HepG2 (cell line): ENCODE measurements around the gene SH3BP5. TPM values are rescaled to one million over a fixed set of nuclear protein-coding genes. Genes with fewer than 3 reads are reported as not detected.
A peak's percentile ranks its signal among the peaks of the same experiment; 100 is the strongest.

Experiments
- ATM ChIP-seq: fragments of 450-650 bp; IDR thresholded peaks from 2 replicates; pipeline ENCODE4 v1.7.1; 2017; ENCODE audit warnings: mild to moderate bottlenecking, borderline replicate concordance
- EHMT2 ChIP-seq: fragments of 200-600 bp; sonication (generic); IDR thresholded peaks from 2 replicates; pipeline ENCODE4 v1.7.0; 2017; ENCODE audit warnings: antibody characterized with exemption, low read depth, low read length, borderline replicate concordance
- FOXO1 ChIP-seq: sonication (generic); formaldehyde crosslinking; IDR thresholded peaks from 2 replicates; pipeline ENCODE4 v1.4.0; 2020; ENCODE audit warnings: missing genetic modification reagents
- HMG20A ChIP-seq: IDR thresholded peaks from 2 replicates; pipeline ENCODE4 v1.6.1; 2016; ENCODE audit warnings: borderline replicate concordance
- KLF13 ChIP-seq: sonication (generic); formaldehyde crosslinking; IDR thresholded peaks from 2 replicates; pipeline ENCODE4 v1.4.0; 2020; ENCODE audit warnings: mild to moderate bottlenecking, missing genetic modification reagents
- MEF2D ChIP-seq: sonication (generic); formaldehyde crosslinking; IDR thresholded peaks from 2 replicates; pipeline ENCODE4 v1.5.1; 2020; ENCODE audit warnings: mild to moderate bottlenecking, missing genetic modification reagents
- MEIS2 ChIP-seq: sonication (generic); formaldehyde crosslinking; IDR thresholded peaks from 2 replicates; pipeline ENCODE4 v1.9.0; 2021; ENCODE audit warnings: mild to moderate bottlenecking, missing genetic modification reagents
- NFIC ChIP-seq: IDR thresholded peaks from 2 replicates; pipeline ENCODE4 v1.6.1; 2012; ENCODE audit warnings: mild to moderate bottlenecking, low read length, inconsistent platforms
- NFKBIZ ChIP-seq: IDR thresholded peaks from 2 replicates; pipeline ENCODE4 v1.6.1; 2018; ENCODE audit warnings: missing genetic modification reagents, missing compliant biosample characterization
- NRL ChIP-seq: sonication (generic); formaldehyde crosslinking; IDR thresholded peaks from 2 replicates; pipeline ENCODE4 v1.5.0; 2020; ENCODE audit warnings: missing genetic modification reagents, mild to moderate bottlenecking, moderate library complexity, borderline replicate concordance
- TARDBP ChIP-seq: sonication (generic); formaldehyde crosslinking; IDR thresholded peaks from 2 replicates; pipeline ENCODE4 v1.8.0; 2022; ENCODE audit warnings: mild to moderate bottlenecking, missing genetic modification reagents
- ZNF234 ChIP-seq: sonication (generic); formaldehyde crosslinking; conservative IDR thresholded peaks from 2 replicates; pipeline ENCODE4 v1.5.1; 2020; ENCODE audit warnings: mild to moderate bottlenecking, missing genetic modification reagents
- ZNF253 ChIP-seq: sonication (generic); formaldehyde crosslinking; IDR thresholded peaks from 2 replicates; pipeline ENCODE4 v1.8.0; 2022; ENCODE audit warnings: mild to moderate bottlenecking, missing genetic modification reagents, borderline replicate concordance
- ZNF713 ChIP-seq: sonication (generic); formaldehyde crosslinking; IDR thresholded peaks from 2 replicates; pipeline ENCODE4 v1.4.0; 2020; ENCODE audit warnings: mild to moderate bottlenecking, missing genetic modification reagents
- ZNF781 ChIP-seq: sonication (generic); formaldehyde crosslinking; IDR thresholded peaks from 2 replicates; pipeline ENCODE4 v1.5.1; 2020; ENCODE audit warnings: borderline replicate concordance, mild to moderate bottlenecking, missing genetic modification reagents; ENCODE audit errors: not compliant biosample characterization
- polyA plus RNA-seq, 8 experiments: library from polyadenylated mRNA; depleted of rRNA in 3 of 8; stranded (reverse) in 7 of 8; unstranded in 1 of 8; fragments of >200 nt; fragmentation: Illumina TruSeq in 4 of 8; extraction: Trizol in 4 of 8; gene quantifications; 2 replicates each; pipeline versions ENCODE4 v1.2.1 to v1.2.3, GENCODE V29; 2011 to 2016; ENCODE audit warnings: low read depth in 4 of 8, missing spikeins in 1 of 8, mixed read lengths in 1 of 8; ENCODE audit not compliant: insufficient read depth in 1 of 8
- total RNA-seq, 5 experiments: library from RNA; depleted of rRNA; stranded (reverse); fragments of >200 nt; fragmentation: Illumina TruSeq; extraction: Trizol; gene quantifications; 2 replicates each; pipeline ENCODE4 v1.2.3, GENCODE V29; 2016; ENCODE audit warnings: low read depth in 1 of 5
- TF ChIP-seq, protein P1 (sequence below): sonication (generic); formaldehyde crosslinking; IDR thresholded peaks from 2 replicates; pipeline ENCODE4 v1.5.1; 2020; ENCODE audit warnings: missing genetic modification reagents, mild to moderate bottlenecking, borderline replicate concordance
- TF ChIP-seq, protein P2 (sequence below), 2 experiments: fragments of 450-650 bp in 1 of 2; sonication (generic) in 1 of 2; formaldehyde crosslinking; IDR thresholded peaks; 2 replicates each; pipeline versions ENCODE4 v1.5.0 to v1.8.0; 2020 to 2022; ENCODE audit warnings: mild to moderate bottlenecking in 1 of 2, missing genetic modification reagents in 1 of 2
- TF ChIP-seq, protein P3 (sequence below): sonication (generic); formaldehyde crosslinking; conservative IDR thresholded peaks from 2 replicates; pipeline ENCODE4 v1.4.0; 2020; ENCODE audit warnings: missing genetic modification reagents
- TF ChIP-seq, protein P4 (sequence below): sonication (generic); formaldehyde crosslinking; IDR thresholded peaks from 2 replicates; pipeline ENCODE4 v1.5.0; 2020; ENCODE audit warnings: mild to moderate bottlenecking, missing genetic modification reagents, borderline replicate concordance
- TF ChIP-seq, protein P5 (sequence below): sonication (generic); formaldehyde crosslinking; conservative IDR thresholded peaks from 2 replicates; pipeline ENCODE4 v1.4.0; 2020; ENCODE audit warnings: missing genetic modification reagents

The SH3BP5 gene
- total and polyA plus RNA-seq, 2 of the 13 experiments (the other 11 are each of a cell fraction or from before 2014, with no cell fraction given), result 0.09 to 0.16 TPM

DNA sequence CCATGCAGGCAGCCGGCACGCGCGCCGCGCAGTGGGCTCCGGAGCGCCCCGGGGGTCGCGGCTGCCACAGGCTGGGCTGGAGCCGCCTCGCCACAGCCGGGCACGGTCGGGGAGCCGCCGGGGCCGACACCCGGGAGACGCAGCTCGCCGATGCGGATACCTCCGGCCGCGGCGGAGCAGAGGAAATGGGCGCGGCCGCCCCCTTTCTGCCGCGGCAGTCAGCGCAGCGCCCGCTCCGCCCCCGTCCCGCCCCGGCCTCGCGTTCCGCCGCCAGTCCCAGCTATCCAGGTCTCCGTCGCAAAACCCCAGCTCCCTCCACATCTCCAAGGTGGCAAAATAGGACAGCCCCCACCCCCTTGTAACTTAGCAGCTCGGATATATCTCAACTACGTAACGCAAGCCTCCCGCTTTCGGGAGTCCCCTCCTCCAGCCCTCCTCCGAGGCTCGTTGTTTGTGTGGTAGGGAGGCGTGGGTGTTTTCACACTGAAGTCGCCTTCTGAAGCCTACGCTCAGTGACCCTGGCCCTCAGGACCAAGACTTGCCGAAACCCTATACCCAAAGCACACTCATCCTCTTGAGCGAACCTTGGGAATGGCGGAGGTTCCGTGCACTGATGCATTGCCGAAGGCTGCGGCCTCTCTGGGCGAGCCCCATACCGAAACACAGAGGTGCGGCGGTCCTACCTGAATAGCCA, at the start of gene SH3BP5 (continued):
- TF ChIP-seq, protein P1, sequence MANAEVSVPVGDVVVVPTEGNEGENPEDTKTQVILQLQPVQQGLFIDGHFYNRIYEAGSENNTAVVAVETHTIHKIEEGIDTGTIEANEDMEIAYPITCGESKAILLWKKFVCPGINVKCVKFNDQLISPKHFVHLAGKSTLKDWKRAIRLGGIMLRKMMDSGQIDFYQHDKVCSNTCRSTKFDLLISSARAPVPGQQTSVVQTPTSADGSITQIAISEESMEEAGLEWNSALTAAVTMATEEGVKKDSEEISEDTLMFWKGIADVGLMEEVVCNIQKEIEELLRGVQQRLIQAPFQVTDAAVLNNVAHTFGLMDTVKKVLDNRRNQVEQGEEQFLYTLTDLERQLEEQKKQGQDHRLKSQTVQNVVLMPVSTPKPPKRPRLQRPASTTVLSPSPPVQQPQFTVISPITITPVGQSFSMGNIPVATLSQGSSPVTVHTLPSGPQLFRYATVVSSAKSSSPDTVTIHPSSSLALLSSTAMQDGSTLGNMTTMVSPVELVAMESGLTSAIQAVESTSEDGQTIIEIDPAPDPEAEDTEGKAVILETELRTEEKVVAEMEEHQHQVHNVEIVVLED (CRISPR knock-in tag), result no peak
- no peak for TF ChIP-seq MEF2D (CRISPR knock-in tag)
- no peak for TF ChIP-seq EHMT2
- TF ChIP-seq, protein P2, sequence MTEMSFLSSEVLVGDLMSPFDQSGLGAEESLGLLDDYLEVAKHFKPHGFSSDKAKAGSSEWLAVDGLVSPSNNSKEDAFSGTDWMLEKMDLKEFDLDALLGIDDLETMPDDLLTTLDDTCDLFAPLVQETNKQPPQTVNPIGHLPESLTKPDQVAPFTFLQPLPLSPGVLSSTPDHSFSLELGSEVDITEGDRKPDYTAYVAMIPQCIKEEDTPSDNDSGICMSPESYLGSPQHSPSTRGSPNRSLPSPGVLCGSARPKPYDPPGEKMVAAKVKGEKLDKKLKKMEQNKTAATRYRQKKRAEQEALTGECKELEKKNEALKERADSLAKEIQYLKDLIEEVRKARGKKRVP (CRISPR knock-in tag; IDR thresholded peaks at IDR 0.05), result no peak
- no peak for TF ChIP-seq ATM
- TF ChIP-seq, protein P3, sequence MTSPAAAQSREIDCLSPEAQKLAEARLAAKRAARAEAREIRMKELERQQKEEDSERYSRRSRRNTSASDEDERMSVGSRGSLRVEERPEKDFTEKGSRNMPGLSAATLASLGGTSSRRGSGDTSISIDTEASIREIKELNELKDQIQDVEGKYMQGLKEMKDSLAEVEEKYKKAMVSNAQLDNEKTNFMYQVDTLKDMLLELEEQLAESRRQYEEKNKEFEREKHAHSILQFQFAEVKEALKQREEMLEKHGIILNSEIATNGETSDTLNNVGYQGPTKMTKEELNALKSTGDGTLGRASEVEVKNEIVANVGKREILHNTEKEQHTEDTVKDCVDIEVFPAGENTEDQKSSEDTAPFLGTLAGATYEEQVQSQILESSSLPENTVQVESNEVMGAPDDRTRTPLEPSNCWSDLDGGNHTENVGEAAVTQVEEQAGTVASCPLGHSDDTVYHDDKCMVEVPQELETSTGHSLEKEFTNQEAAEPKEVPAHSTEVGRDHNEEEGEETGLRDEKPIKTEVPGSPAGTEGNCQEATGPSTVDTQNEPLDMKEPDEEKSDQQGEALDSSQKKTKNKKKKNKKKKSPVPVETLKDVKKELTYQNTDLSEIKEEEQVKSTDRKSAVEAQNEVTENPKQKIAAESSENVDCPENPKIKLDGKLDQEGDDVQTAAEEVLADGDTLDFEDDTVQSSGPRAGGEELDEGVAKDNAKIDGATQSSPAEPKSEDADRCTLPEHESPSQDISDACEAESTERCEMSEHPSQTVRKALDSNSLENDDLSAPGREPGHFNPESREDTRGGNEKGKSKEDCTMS (CRISPR knock-in tag), result no peak
- TF ChIP-seq ZNF234 (CRISPR knock-in tag), result no peak
- no peak for TF ChIP-seq ZNF713 (CRISPR knock-in tag)
- TF ChIP-seq, protein P4, sequence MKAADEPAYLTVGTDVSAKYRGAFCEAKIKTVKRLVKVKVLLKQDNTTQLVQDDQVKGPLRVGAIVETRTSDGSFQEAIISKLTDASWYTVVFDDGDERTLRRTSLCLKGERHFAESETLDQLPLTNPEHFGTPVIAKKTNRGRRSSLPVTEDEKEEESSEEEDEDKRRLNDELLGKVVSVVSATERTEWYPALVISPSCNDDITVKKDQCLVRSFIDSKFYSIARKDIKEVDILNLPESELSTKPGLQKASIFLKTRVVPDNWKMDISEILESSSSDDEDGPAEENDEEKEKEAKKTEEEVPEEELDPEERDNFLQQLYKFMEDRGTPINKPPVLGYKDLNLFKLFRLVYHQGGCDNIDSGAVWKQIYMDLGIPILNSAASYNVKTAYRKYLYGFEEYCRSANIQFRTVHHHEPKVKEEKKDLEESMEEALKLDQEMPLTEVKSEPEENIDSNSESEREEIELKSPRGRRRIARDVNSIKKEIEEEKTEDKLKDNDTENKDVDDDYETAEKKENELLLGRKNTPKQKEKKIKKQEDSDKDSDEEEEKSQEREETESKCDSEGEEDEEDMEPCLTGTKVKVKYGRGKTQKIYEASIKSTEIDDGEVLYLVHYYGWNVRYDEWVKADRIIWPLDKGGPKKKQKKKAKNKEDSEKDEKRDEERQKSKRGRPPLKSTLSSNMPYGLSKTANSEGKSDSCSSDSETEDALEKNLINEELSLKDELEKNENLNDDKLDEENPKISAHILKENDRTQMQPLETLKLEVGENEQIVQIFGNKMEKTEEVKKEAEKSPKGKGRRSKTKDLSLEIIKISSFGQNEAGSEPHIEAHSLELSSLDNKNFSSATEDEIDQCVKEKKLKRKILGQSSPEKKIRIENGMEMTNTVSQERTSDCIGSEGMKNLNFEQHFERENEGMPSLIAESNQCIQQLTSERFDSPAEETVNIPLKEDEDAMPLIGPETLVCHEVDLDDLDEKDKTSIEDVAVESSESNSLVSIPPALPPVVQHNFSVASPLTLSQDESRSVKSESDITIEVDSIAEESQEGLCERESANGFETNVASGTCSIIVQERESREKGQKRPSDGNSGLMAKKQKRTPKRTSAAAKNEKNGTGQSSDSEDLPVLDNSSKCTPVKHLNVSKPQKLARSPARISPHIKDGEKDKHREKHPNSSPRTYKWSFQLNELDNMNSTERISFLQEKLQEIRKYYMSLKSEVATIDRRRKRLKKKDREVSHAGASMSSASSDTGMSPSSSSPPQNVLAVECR, result no peak
- no peak for TF ChIP-seq ZNF253
- TF ChIP-seq ZNF781 (CRISPR knock-in tag), result no peak
- 0 out of 2 replicates have a peak, but pooled peaks have one; percentile 36 for TF ChIP-seq MEIS2
- no peak for TF ChIP-seq FOXO1 (CRISPR knock-in tag)
- no peak for TF ChIP-seq HMG20A (CRISPR knock-in tag)
- TF ChIP-seq TARDBP (CRISPR knock-in tag), result no peak
- no peak for TF ChIP-seq NFIC
- TF ChIP-seq, protein P5, sequence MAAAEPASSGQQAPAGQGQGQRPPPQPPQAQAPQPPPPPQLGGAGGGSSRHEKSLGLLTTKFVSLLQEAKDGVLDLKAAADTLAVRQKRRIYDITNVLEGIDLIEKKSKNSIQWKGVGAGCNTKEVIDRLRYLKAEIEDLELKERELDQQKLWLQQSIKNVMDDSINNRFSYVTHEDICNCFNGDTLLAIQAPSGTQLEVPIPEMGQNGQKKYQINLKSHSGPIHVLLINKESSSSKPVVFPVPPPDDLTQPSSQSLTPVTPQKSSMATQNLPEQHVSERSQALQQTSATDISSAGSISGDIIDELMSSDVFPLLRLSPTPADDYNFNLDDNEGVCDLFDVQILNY (CRISPR knock-in tag), result no peak
- TF ChIP-seq NFKBIZ (CRISPR knock-in tag), result no peak
- no peak for TF ChIP-seq NRL (CRISPR knock-in tag)
- TF ChIP-seq KLF13 (CRISPR knock-in tag), result no peak
